Stomach smooth muscle (tissue), 2 donors: ENCODE results near the gene CKAP2L.
A peak's percentile ranks its signal among the peaks of the same experiment; 100 is the strongest.

Source experiments
- H3K27ac ChIP-seq: one replicate; pipeline ENCODE4 v1.7.0; 2013; ENCODE audit warnings: mild to moderate bottlenecking, low read length, inconsistent platforms
- H3K27me3 ChIP-seq, 2 donors: one replicate each; pipeline ENCODE4 v1.7.0; 2013; ENCODE audit warnings: low read length in 2 of 2; ENCODE audit not compliant: insufficient read depth in 2 of 2, control insufficient read depth in 1 of 2
- H3K36me3 ChIP-seq, 2 donors: one replicate each; pipeline ENCODE4 v1.7.0; 2013; ENCODE audit warnings: low read length in 2 of 2; ENCODE audit not compliant: control insufficient read depth in 2 of 2, insufficient read depth in 2 of 2
- H3K4me1 ChIP-seq: one replicate; pipeline ENCODE4 v1.7.0; 2013; ENCODE audit warnings: low read length; ENCODE audit not compliant: control insufficient read depth, insufficient read depth
- H3K4me3 ChIP-seq, 2 donors: one replicate each; pipeline ENCODE4 v1.7.0; 2013; ENCODE audit warnings: low read length in 2 of 2
- H3K9ac ChIP-seq, 2 donors: one replicate each; pipeline ENCODE4 v1.7.0; 2013; ENCODE audit warnings: low read length in 2 of 2, mild to moderate bottlenecking in 1 of 2
- H3K9me3 ChIP-seq, 2 donors: one replicate each; pipeline ENCODE4 v1.7.0; 2013; ENCODE audit warnings: low read length in 2 of 2; ENCODE audit not compliant: control insufficient read depth in 2 of 2
- donor health status: healthy.
- donor health status: Pancreatic carcinoma.

Gene CKAP2L

GRCh38 chr2:112758711-112759110 is 5.7 kb downstream of the CKAP2L start:
- H3K4me3 ChIP-seq: no peak overlapping the region
- peaks cover 6% of the 10 kb centered on the region for H3K4me1 ChIP-seq
- H3K27me3 ChIP-seq: no peaks in the 10 kb centered on the region
- H3K27ac ChIP-seq: no peak overlapping the region
- no peak overlapping the region for H3K9ac ChIP-seq
- no peaks in the 10 kb centered on the region for H3K36me3 ChIP-seq
- H3K9me3 ChIP-seq: no peaks in the 10 kb centered on the region

GRCh38 chr2:112757265-112757664 is 7.1 kb downstream of the CKAP2L start:
- no peak overlapping the region for H3K27ac ChIP-seq
- H3K9ac ChIP-seq: no peak overlapping the region
- no peak overlapping the region for H3K4me3 ChIP-seq
- H3K9me3 ChIP-seq: no peaks in the 10 kb centered on the region
- no peaks in the 10 kb centered on the region for H3K36me3 ChIP-seq
- peaks cover 15% of the 10 kb centered on the region for H3K4me1 ChIP-seq
- H3K27me3 ChIP-seq: no peaks in the 10 kb centered on the region

- H3K9ac ChIP-seq: no peak overlapping the region
- peaks cover 19% of the 10 kb centered on the region for H3K4me1 ChIP-seq
- H3K4me3 ChIP-seq: no peak overlapping the region
- peak overlapping the region; percentile 0 for H3K27ac ChIP-seq
- no peaks in the 10 kb centered on the region for H3K36me3 ChIP-seq
- no peaks in the 10 kb centered on the region for H3K27me3 ChIP-seq
- no peaks in the 10 kb centered on the region for H3K9me3 ChIP-seq
Measured at GRCh38 chr2:112756207-112756606, 8.2 kb downstream of the CKAP2L start.

GRCh38 chr2:112755444-112755843 is 9.0 kb downstream of the CKAP2L start:
- Histone ChIP-seq H3K4me3 (no peak overlapping the region), H3K9ac (no peak overlapping the region), H3K27ac (no peak overlapping the region), H3K9me3 (no peaks in the 10 kb centered on the region), H3K27me3 (no peaks in the 10 kb centered on the region), H3K4me1 (peaks cover 19% of the 10 kb centered on the region), H3K36me3 (no peaks in the 10 kb centered on the region)

GRCh38 chr2:112754564-112754963 is 9.8 kb downstream of the CKAP2L start:
- Histone ChIP-seq H3K4me3 (no peak overlapping the region), H3K27me3 (no peaks in the 10 kb centered on the region), H3K27ac (no peak overlapping the region), H3K36me3 (no peaks in the 10 kb centered on the region), H3K9me3 (no peaks in the 10 kb centered on the region), H3K4me1 (peaks cover 27% of the 10 kb centered on the region), H3K9ac (no peak overlapping the region)

- Histone ChIP-seq H3K4me3 (no peak overlapping the region), H3K4me1 (peaks cover 22% of the 10 kb centered on the region), H3K9me3 (no peaks in the 10 kb centered on the region), H3K36me3 (no peaks in the 10 kb centered on the region), H3K27ac (no peak overlapping the region), H3K9ac (no peak overlapping the region), H3K27me3 (no peaks in the 10 kb centered on the region)
Measured at GRCh38 chr2:112752667-112753066, 11.7 kb downstream of the CKAP2L start.

- H3K9me3 ChIP-seq: no peaks in the 10 kb centered on the region
- H3K27ac ChIP-seq: no peak overlapping the region
- H3K4me1 ChIP-seq: peaks cover 22% of the 10 kb centered on the region
- H3K4me3 ChIP-seq: no peak overlapping the region
- no peaks in the 10 kb centered on the region for H3K27me3 ChIP-seq
- no peak overlapping the region for H3K9ac ChIP-seq
- no peaks in the 10 kb centered on the region for H3K36me3 ChIP-seq
Measured at GRCh38 chr2:112751451-112752197, 12.8 kb downstream of the CKAP2L start.

GRCh38 chr2:112750560-112750843 is 13.9 kb downstream of the CKAP2L start:
- no peak overlapping the region for H3K4me3 ChIP-seq
- H3K9ac ChIP-seq: no peak overlapping the region
- no peaks in the 10 kb centered on the region for H3K36me3 ChIP-seq
- H3K9me3 ChIP-seq: no peaks in the 10 kb centered on the region
- no peaks in the 10 kb centered on the region for H3K27me3 ChIP-seq
- peaks cover 22% of the 10 kb centered on the region for H3K4me1 ChIP-seq
- H3K27ac ChIP-seq: no peak overlapping the region

- no peak overlapping the region for H3K27ac ChIP-seq
- H3K4me1 ChIP-seq: peaks cover 20% of the 10 kb centered on the region
- no peak overlapping the region for H3K9ac ChIP-seq
- H3K9me3 ChIP-seq: no peaks in the 10 kb centered on the region
- H3K27me3 ChIP-seq: no peaks in the 10 kb centered on the region
- no peaks in the 10 kb centered on the region for H3K36me3 ChIP-seq
- peak overlapping the region in 1 of 2 donors; percentile 3 for H3K4me3 ChIP-seq
Measured at GRCh38 chr2:112749755-112750559, 14.5 kb downstream of the CKAP2L start.

- Histone ChIP-seq H3K4me1 (no peaks in the 10 kb centered on the region), H3K4me3 (no peak overlapping the region), H3K36me3 (no peaks in the 10 kb centered on the region), H3K9ac (no peak overlapping the region), H3K27ac (no peak overlapping the region), H3K27me3 (no peaks in the 10 kb centered on the region), H3K9me3 (no peaks in the 10 kb centered on the region)
Measured at GRCh38 chr2:112740527-112740926, 23.9 kb downstream of the CKAP2L start.
